Cardiac fibroblast (primary cell): ENCODE measurements around the gene TVP23C.
A peak's percentile ranks its signal among the peaks of the same experiment; 100 is the strongest.
"Not testable (repeated sequence)": the region's sequence is repeated elsewhere in the genome, so short reads cannot be mapped to it uniquely, and the experiment has no call there.

Experiments used
- DNase-seq, 2 donors: peaks; one replicate each; pipeline versions ENCODE4 v3.0.0 to v3.0.0-alpha.2; 2010; ENCODE audit warnings: low read depth in 2 of 2
- H3K4me3 ChIP-seq, 2 donors: replicated peaks in 1 of 2; 1 replicate in 1 of 2; 2 replicates in 1 of 2; pipeline ENCODE4 v1.5.1; 2011; ENCODE audit warnings: low read depth in 2 of 2, low read length in 2 of 2, mild to moderate bottlenecking in 2 of 2, moderate library complexity in 1 of 2

Gene TVP23C

DNA sequence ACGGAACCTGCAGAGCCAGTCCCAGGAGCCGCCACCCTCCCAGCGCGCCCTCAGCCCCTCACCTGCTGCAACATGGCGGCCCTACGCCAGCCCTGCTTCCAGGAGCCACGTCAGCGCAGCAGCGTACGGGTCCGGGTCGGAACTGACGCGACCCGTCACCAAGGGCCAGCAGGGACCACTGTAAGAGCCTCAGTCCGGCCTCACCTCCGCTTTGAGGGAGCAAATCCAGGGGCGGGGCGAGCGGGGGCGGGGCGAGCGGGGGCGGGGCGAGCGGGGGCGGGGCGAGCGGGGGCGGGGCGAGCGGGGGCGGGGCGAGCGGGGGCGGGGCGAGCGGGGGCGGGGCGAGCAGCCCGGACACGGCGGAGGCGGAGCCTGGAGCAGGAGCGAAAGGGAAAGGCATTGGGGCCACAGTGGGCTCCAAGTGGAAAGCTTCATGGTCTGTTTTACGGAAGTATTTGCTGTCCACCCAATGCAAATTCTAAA is at the start of gene TVP23C:
Gene TVP23C, minus strand, starts transcription at position 109 of the 483 bp plus-strand sequence. Its CDS starts 35 bp downstream, at position 74.
- peak within 1 kb of the TSS; percentile 72 to 73 for H3K4me3 ChIP-seq
- peak; percentile 69 for DNase-seq

DNA sequence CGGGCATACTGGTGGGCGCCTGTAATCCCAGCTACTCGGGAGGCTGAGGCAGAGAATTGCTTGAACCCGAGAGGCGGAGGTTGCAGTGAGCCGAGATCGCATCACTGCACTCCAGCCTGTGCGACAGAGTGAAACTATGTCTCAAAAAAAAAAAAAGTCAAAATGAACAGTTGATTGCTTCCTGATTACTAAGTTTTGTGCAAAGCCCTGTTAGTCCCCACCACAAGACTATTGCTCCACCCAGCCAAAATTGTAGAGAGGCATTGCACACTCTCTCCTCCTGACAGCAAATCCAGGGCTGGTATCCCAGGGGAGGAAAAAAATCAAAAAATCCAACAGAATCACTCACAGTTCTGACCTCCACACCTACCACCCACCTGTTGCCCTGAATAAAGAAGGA is 29.7 kb upstream of the TVP23C start:
- DNase-seq, H3K4me3 ChIP-seq: not testable (repeated sequence)

GRCh38 chr17:15591986-15592385 is 28.7 kb upstream of the TVP23C start:
- not testable (repeated sequence) for DNase-seq, H3K4me3 ChIP-seq

DNA sequence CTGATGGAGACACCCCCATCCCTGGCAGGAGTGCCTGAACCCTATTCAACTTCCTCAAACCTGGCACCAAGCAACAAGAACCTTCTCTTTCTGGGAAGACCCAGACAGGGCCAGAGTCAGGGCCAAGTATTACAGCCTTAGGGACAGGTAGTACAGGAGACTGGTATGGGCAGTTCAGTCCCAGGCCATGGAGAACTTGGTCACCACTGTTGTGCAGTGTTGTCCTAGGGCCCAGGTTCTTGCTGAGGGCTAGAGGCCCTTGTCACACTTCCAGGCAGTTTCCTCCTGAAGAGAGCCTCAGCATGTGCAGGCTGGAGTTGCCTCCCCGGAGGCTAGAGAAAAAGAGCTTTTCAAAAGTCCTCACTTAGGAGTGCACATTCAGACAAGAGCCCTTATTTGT is 27.6 kb upstream of the TVP23C start:
- not testable (repeated sequence) for DNase-seq, H3K4me3 ChIP-seq

DNA sequence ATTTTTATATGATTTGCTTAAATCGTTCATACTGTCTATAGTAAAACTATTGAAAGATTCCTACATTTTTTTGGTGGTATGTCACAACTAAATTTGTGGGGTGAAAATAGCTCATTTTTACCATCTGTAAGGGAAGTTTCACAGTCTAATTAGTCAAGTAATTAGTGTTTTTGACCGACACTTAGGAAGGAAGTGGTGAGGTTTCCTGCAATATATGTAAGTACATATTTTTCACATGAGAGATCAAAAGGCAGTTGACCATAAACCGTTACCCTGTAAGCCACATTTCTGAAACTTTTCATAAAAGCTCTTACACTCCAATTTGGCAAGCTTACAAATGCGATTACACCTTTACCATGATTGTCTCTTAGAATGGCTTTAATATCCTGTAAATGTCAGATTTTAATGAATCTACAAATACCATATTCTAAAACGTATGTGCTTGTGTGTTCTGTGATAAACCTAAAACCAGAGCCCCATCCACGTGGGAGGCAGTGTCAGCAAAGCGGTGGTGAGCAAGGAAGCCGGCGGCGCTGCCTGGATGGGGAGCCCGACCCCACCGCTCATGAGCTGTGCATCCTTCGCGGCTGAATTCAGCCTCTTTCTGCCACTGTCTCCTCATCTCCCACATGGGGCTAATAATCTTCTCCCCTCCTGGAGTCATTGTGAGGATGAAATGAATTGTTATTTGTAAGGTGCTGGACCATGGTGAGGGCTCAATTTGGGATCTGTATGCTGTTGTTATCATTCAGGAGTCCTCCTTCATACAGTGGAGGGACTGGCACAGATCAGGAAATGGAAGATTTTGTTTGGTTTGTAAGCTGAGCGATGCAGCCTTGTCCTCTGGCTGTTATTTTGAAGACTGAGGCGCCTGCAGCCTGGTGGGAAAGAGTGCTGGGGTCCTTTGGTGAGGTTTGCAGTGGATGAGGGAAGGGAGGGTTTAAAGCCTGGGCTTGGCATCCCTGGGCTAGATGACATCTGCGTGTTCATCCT is 26.6 kb upstream of the TVP23C start:
- not testable (repeated sequence) for H3K4me3 ChIP-seq, DNase-seq

- H3K4me3 ChIP-seq, DNase-seq: not testable (repeated sequence)
Measured at GRCh38 chr17:15588017-15588416, 24.7 kb upstream of the TVP23C start.

DNA sequence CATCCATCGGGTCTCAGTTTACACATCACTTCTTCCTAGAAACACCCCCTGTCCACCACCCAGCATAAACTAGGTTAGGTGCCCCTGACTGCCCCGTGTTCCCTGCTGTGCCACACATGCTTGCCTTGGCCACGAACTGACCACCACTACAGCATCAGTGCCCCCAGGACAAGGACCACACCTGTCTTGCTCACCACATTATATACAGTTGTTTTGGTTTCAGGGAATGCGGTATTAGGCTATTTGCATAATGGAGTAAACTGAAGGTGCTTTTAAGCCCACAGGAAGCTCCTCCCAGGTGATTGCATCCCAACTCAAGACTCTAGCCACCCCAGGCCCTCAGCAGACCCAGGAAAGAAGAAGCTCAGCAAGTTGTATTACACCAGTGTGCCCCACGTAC is 20.0 kb upstream of the TVP23C start:
- not testable (repeated sequence) for H3K4me3 ChIP-seq, DNase-seq

- DNase-seq, H3K4me3 ChIP-seq: not testable (repeated sequence)
Measured at GRCh38 chr17:15581462-15581861, 18.2 kb upstream of the TVP23C start.

GRCh38 chr17:15576848-15577247 is 13.6 kb upstream of the TVP23C start:
- not testable (repeated sequence) for H3K4me3 ChIP-seq, DNase-seq

DNA sequence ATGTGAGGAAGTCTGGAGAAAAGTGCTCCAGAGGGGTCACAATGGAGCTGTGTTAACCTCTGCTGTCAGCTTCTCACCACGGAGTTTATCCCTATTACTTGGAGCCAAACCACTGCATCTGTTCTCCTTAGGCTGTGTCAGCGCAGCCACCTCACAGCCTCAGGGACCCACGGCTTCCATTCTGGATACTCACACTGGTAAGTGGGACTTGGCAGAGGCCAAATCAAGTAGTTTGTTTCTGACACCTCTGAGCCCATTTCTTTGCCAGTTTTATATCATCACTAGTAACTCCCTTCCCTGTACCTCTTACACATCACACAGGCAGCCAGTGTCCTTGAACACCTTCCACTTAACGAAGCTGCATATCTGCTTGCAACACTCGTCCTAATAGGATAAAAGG is 11.4 kb upstream of the TVP23C start:
- DNase-seq, H3K4me3 ChIP-seq: not testable (repeated sequence)

DNA sequence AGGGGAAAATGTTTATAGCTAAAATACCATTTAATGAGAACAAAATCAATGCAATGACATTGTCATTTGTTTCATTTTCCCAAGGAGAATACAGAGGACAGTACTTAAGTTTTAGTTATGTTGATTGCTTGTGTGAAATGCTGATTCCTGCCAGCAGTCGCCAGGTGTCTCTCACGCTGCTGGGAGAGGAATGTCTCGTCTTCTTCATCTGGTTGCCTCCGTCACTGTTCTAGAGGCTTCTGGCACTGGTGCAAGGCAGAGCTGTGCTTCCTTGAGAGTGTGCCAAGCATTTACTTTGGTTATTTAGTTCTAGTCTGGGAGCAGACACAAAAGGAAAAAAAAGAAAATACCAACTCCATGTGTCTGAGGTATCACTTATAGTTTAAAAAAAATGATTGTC is 10.6 kb upstream of the TVP23C start:
- peak; percentile 12 to 64 for DNase-seq

DNA sequence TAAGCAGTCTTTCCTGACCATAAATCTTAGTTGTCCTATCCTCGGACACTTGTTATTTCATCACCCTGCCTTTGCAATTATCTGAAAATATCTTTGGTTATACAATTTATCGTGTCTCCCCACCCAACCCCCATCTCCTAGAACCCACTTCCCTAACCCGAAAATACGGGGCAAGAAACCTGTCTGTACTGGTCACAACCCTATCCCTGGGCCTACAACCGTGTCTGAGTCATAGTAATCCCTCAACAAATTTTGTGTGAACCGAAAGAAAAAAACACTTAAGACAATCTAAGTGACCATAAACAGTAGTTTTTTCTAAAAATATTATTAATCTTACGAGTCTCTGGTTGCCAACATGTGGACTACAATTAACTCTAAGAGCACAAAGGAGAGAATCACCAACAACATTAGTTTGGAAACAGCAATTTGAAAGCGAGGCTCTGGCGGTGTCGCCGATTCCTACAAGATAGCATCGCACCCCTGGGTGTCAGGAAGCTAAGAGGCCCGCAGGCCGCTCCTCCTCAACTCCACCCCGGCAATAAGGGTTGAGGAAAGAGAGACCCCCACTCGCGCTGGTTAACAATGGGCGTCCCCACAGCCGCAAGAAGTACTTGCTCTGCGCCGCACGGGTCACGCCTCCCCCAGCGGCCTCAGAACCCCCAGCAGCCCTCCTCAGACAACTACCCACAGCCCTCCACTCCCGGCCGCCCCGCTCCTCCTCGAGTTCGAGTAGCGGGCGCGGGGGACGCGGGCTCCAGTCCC is 489 bp downstream of the TVP23C start:
- peak overlapping the region; percentile 72 to 73 for H3K4me3 ChIP-seq
- not testable (repeated sequence) for DNase-seq

More for the DNA sequence above, 10.6 kb upstream of the TVP23C start:
- not testable (repeated sequence) for H3K4me3 ChIP-seq

DNA sequence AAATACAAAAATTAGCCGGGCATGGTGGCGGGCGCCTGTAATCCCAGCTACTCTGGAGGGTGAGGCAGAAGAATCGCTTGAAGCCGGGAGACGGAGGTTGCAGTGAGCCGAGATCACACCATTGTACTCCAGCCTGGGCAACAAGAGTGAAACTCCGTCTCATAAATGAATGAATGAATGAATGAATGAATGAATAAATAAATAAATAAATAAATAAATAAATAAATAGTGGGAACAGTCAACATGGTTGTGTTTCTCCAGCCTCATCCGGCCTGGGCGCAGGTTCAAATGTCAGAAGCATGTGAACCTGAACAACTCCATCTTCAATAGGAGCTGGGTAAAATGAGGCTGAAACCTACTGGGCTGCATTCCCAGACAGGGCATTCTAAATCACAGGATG is 1.8 kb downstream of the TVP23C start:
- DNase-seq, H3K4me3 ChIP-seq: not testable (repeated sequence)

DNA sequence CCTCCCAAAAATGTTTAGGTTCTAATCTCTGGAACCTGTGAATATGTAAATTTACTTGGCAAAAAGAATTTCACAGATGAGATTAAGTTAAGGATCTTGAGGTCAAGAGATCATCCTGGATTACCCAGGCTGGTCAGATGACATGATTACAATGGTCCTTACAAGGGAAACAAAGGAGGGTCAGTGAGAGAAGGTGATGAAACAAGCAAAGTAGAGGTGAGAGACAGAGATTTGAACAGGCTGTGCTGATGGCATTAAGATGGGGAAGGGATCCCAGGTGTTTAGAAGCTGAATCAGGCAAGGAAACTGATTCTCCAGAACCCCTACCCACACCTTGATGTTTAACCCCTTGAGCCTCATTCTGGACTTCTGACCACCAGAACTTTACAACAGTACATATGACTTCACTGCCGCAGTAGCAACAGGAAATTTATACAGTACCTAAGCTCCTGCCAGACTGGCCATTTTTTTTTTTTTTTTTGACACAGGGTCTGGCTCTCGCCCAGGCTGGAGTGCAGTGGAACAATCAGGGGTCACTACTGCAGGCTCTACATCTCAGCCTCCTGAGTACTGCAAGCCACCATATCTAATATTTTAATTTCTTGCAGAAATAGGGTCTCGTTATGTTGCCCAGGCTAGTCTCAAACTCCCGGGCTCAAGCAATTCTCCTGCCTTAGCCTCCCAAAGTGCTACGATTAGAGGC is 4.7 kb downstream of the TVP23C start:
- DNase-seq: peak in 1 of 2 donors; percentile 15
- H3K4me3 ChIP-seq: not testable (repeated sequence)

GRCh38 chr17:15557334-15557832 is 5.9 kb downstream of the TVP23C start:
- not testable (repeated sequence) for H3K4me3 ChIP-seq, DNase-seq

- DNase-seq, H3K4me3 ChIP-seq: not testable (repeated sequence)
Measured at GRCh38 chr17:15552932-15553331, 10.4 kb downstream of the TVP23C start.

- not testable (repeated sequence) for H3K4me3 ChIP-seq
- peak in 1 of 2 donors; percentile 3 for DNase-seq
Measured at GRCh38 chr17:15549552-15549951, 13.7 kb downstream of the TVP23C start.

DNA sequence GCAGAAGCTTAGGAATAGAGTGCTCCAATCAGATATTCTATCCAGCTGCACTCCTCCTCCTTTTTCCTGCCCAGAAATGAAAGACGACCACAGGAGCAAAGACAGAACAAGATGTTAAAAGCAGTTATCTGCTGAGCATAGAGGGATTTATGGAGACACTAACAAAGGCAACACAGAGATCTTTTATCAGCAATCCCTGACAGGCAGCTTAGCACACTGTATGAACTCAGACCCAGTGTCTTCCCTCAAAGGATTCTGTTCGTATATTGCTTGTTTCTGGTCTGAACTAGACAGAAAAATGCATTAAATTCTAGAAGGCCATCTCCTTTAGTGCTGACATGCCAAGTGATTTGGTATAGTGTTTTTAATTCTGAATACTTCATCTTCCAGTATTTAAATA is 16.7 kb downstream of the TVP23C start:
- DNase-seq, H3K4me3 ChIP-seq: not testable (repeated sequence)
